Calu3 (cell line): ENCODE data around the gene RASGRF2. TPM values are rescaled to one million over a fixed set of nuclear protein-coding genes. Genes with fewer than 3 reads are reported as not detected.

Source experiments
- BruUV-seq: library from RNA; stranded (reverse); fragments of 400-500 nt; replicated peaks from 2 replicates; lab custom pipeline; 2021; lab: Mats Ljungman, UMichigan
- CTCF ChIA-PET: fragments of 300-600 bp; sonication (Branson Sonifier 250); formaldehyde crosslinking; loops from one replicate; lab custom pipeline; 2022; ENCODE audit warnings: antibody characterized with exemption; lab: Charles Lee
- DNase-seq: peaks from one replicate; pipeline ENCODE4 v3.0.0; 2022
- H3K27ac Mint-ChIP-seq: one replicate; pipeline ENCODE4 v1.8.0; 2022; ENCODE audit warnings: mixed read lengths; ENCODE audit not compliant: unreplicated experiment
- H3K27me3 Mint-ChIP-seq: one replicate; pipeline ENCODE4 v1.8.0; 2022; ENCODE audit warnings: mixed read lengths; ENCODE audit not compliant: unreplicated experiment
- H3K36me3 Mint-ChIP-seq: one replicate; pipeline ENCODE4 v1.8.0; 2022; ENCODE audit warnings: mild to moderate bottlenecking, moderate library complexity, mixed read lengths; ENCODE audit not compliant: insufficient read depth, unreplicated experiment
- H3K4me1 Mint-ChIP-seq: one replicate; pipeline ENCODE4 v1.8.0; 2022; ENCODE audit warnings: mild to moderate bottlenecking, low read depth, mixed read lengths; ENCODE audit not compliant: unreplicated experiment
- H3K4me3 Mint-ChIP-seq: one replicate; pipeline ENCODE4 v1.8.0; 2022; ENCODE audit warnings: mild to moderate bottlenecking, low read depth, moderate library complexity, mixed read lengths; ENCODE audit not compliant: unreplicated experiment
- H3K9me3 Mint-ChIP-seq: one replicate; pipeline ENCODE4 v1.8.0; 2022; ENCODE audit warnings: low read depth, mixed read lengths; ENCODE audit not compliant: unreplicated experiment
- intact Hi-C: fragments of 100-400 bp; cut with micrococcal nuclease; formaldehyde crosslinking; loops from one replicate; pipeline ENCODE4 v1.10.0; 2022; ENCODE audit not compliant: unreplicated experiment
- total RNA-seq: library from RNA; stranded (reverse); gene quantifications from 2 replicates; pipeline ENCODE4 v1.2.3, GENCODE V29; 2022
- TF ChIP-seq, protein P1 (sequence below): fragments of 200-600 bp; IDR thresholded peaks from one replicate; pipeline ENCODE4 v1.8.0; 2022; ENCODE audit warnings: antibody characterized with exemption; ENCODE audit not compliant: unreplicated experiment

Gene RASGRF2
- total RNA-seq, 1 experiment from 2014 or later = 27.7 TPM

DNA sequence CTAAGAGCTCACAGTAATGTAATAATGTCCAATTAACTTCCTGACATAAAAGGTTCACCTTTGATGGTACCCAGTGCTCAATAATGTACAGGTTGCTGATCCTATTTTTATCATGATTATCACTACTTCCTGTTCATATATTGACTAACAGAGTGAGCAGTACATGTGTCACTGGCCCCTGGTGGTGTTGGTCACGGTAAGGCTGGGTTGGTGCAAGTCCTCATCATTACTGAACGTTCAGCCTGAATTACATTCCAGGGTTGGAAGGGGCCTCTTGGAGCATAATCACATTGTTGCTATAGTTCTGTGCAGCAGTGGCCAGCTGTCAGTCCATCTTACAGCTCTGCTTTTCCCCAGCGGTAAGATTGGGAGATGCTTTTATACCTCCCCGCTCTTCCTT is 248.7 kb downstream of the RASGRF2 start:
- H3K4me1 Mint-ChIP-seq = peaks cover 50% of the 10 kb centered on the region
- BruUV-seq = no TSS peak
- DNase-seq = no peak
- intact Hi-C loops = no loop called here
- H3K27ac Mint-ChIP-seq = no peak overlapping the region
- CTCF ChIA-PET = interaction anchor here (0.5 kb wide), 1 partner anchor 901 kb away, joined by 3 read pairs; no protein-coding TSS in a partner anchor
- no peaks in the 10 kb centered on the region for H3K27me3 Mint-ChIP-seq
- TF ChIP-seq, protein P1, sequence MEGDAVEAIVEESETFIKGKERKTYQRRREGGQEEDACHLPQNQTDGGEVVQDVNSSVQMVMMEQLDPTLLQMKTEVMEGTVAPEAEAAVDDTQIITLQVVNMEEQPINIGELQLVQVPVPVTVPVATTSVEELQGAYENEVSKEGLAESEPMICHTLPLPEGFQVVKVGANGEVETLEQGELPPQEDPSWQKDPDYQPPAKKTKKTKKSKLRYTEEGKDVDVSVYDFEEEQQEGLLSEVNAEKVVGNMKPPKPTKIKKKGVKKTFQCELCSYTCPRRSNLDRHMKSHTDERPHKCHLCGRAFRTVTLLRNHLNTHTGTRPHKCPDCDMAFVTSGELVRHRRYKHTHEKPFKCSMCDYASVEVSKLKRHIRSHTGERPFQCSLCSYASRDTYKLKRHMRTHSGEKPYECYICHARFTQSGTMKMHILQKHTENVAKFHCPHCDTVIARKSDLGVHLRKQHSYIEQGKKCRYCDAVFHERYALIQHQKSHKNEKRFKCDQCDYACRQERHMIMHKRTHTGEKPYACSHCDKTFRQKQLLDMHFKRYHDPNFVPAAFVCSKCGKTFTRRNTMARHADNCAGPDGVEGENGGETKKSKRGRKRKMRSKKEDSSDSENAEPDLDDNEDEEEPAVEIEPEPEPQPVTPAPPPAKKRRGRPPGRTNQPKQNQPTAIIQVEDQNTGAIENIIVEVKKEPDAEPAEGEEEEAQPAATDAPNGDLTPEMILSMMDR = no peak
- no peak overlapping the region for H3K4me3 Mint-ChIP-seq
- no peaks in the 10 kb centered on the region for H3K9me3 Mint-ChIP-seq
- peaks cover 21% of the 10 kb centered on the region for H3K36me3 Mint-ChIP-seq

DNA sequence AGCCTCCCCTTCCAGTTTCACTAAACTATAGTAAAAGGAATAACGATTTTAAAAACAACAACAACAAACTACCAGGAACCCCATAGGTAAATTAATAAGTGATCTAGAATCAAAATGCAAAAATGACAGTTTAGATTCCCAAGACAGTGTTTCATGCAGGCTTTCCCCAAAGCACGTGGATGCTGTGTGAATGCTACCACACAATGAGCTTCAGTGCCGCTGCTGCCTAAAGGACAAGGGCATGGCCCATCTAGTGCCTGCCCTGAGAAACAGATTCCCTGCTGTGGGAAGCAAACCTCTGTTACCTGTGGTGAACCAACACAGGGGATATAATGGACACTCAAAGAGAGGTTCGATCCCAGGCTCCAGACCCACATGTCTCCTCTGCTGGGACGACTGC is 249.2 kb downstream of the RASGRF2 start:
- BruUV-seq = no TSS peak
- H3K4me3 Mint-ChIP-seq = no peak overlapping the region
- peaks cover 52% of the 10 kb centered on the region for H3K4me1 Mint-ChIP-seq
- CTCF ChIA-PET = no interaction called here
- DNase-seq = no peak
- intact Hi-C loops = no loop called here
- peaks cover 21% of the 10 kb centered on the region for H3K36me3 Mint-ChIP-seq
- no peak overlapping the region for H3K27ac Mint-ChIP-seq
- TF ChIP-seq, protein P1 = no peak
- H3K9me3 Mint-ChIP-seq = no peaks in the 10 kb centered on the region
- no peaks in the 10 kb centered on the region for H3K27me3 Mint-ChIP-seq

DNA sequence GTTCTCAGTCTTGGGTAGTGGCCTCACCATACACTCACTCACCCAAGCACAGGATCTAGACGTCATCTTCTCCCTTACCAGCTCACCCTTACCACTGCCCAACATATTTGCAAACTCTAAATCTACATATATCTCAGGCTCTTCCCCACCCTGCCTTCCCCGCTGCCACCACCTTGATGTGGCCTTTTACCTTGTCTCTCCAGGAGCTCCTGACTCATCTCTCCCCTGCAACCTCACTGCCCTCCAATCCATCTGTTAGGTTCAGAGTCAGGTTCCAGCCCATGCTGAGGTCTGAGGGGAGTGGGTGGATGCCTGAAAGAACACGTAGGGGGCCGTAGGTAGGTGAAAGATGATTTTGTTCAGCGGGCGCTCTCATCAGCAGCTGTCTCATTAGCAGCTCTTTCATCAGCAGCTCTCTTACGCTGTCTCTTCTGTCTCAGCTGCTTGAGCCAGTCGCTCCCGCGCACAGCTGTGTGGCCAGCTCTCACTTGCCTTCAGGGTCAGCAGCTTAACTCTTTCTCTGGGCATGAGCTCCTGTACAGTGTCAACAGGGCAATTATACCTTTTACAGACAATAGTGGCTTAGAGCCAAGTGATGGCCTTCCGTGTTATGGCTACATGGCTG is 249.8 kb downstream of the RASGRF2 start:
- CTCF ChIA-PET = interaction anchor here (1.2 kb wide), 1 partner anchor 26 kb away, joined by 4 read pairs; no protein-coding TSS in a partner anchor
- Mint-ChIP-seq H3K27me3 (no peaks in the 10 kb centered on the region), H3K27ac (no peak overlapping the region), H3K36me3 (peaks cover 21% of the 10 kb centered on the region), H3K4me3 (no peak overlapping the region), H3K4me1 (peaks cover 52% of the 10 kb centered on the region), H3K9me3 (no peaks in the 10 kb centered on the region)
- BruUV-seq = no TSS peak
- intact Hi-C loops = loop anchor here (5.0 kb wide), 1 partner anchor 87 kb away; no protein-coding TSS in a partner anchor
- no peak for DNase-seq
- TF ChIP-seq, protein P1 = no peak

DNA sequence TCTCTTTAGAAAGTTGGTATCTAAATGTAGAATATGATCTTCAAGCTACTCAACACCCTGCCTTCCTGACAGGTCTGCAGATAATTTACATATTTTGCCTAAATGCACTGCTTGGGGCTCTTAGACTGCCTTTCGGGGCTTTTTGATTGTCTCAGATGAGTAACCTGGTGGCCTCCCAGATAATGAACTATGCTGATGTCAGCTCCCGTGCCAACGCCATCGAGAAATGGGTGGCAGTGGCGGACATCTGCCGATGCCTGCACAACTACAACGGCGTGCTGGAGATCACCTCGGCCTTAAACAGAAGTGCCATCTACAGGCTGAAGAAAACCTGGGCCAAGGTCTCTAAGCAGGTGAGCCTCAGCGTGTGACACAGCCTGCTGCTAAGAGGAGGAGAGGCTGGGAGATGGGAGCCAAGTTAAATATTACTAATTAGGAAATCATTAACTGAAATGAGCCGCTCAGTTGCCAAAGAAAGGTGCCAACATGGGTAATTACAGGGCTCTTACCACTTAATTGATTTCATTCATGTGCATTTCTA is 252.1 kb downstream of the RASGRF2 start:
- DNase-seq = peak; percentile 82
- H3K4me3 Mint-ChIP-seq = peak overlapping the region; percentile 52

More for the DNA sequence above, 252.1 kb downstream of the RASGRF2 start:
- intact Hi-C loops = loop anchor here (5.0 kb wide), 1 partner anchor 85 kb away; no protein-coding TSS in a partner anchor
- peak overlapping the region; percentile 78 for H3K27ac Mint-ChIP-seq
- CTCF ChIA-PET = no interaction called here
- no peaks in the 10 kb centered on the region for H3K27me3 Mint-ChIP-seq
- no peaks in the 10 kb centered on the region for H3K9me3 Mint-ChIP-seq
- H3K4me1 Mint-ChIP-seq = peaks cover 52% of the 10 kb centered on the region
- BruUV-seq = no TSS peak
- peaks cover 17% of the 10 kb centered on the region for H3K36me3 Mint-ChIP-seq
- TF ChIP-seq, protein P1 = no peak
